GM12878 (cell line): ENCODE data around the gene CES3. TPM values are rescaled to one million over a fixed set of nuclear protein-coding genes. Genes with fewer than 3 reads are reported as not detected.

Source experiments
- ATAC-seq: fragments of 200-7000 bp; cut with Tn5 transposase; 3 replicates; pipeline ENCODE4 v1.9.1; 2020; ENCODE audit warnings: mild to moderate bottlenecking, moderate library complexity
- BruUV-seq: library from RNA; stranded (reverse); fragments of 400-500 nt; replicated peaks from 2 replicates; lab custom pipeline; 2021; lab: Mats Ljungman, UMichigan
- CTCF ChIA-PET: fragments of 300-600 bp; sonication (Branson Sonifier 250); formaldehyde crosslinking; extraction: SDS; loops from one replicate; lab custom pipeline; 2021; ENCODE audit warnings: inconsistent platforms; lab: Yijun Ruan, JAX
- POLR2A ChIA-PET: fragments of 350-600 bp; formaldehyde crosslinking; extraction: SDS; loops from one replicate; lab custom pipeline; 2021; ENCODE audit warnings: inconsistent platforms; lab: Charles Lee
- RAD21 ChIA-PET: fragments of 300-600 bp; sonication (Branson Sonifier 250); formaldehyde crosslinking; loops from one replicate; lab custom pipeline; 2023; ENCODE audit warnings: antibody characterized with exemption; ENCODE audit not compliant: unreplicated experiment; lab: Charles Lee
- SMC1A ChIA-PET: fragments of 300-600 bp; sonication (Branson Sonifier 250); formaldehyde crosslinking; loops from one replicate; lab custom pipeline; 2023; ENCODE audit not compliant: unreplicated experiment, uncharacterized antibody; lab: Charles Lee
- DNase-seq: peaks from one replicate; pipeline ENCODE4 v3.0.0-alpha.2; 2011; ENCODE audit warnings: low read depth, low spot score
- FAIRE-seq: peaks from 3 replicates; lab custom pipeline; 2011; peaks lifted over from hg19 to GRCh38; lab: Jason Lieb, UNC
- H2AFZ ChIP-seq: 2 replicates; pipeline ENCODE4 v1.6.0; 2011; ENCODE audit warnings: low read depth, low read length, control low read depth; ENCODE audit not compliant: control insufficient read depth
- H3K27ac ChIP-seq: 2 replicates; pipeline ENCODE4 v1.5.1; 2011; ENCODE audit warnings: control low read depth; ENCODE audit not compliant: control insufficient read depth, insufficient read depth
- H3K27me3 ChIP-seq, 2 experiments: replicated peaks in 1 of 2; 2 replicates each; pipeline versions ENCODE4 v1.6.0 to v1.6.1; 2011; ENCODE audit warnings: low read length in 1 of 2; ENCODE audit not compliant: control insufficient read depth in 2 of 2, insufficient read depth in 2 of 2
- H3K36me3 ChIP-seq, 2 experiments: 2 replicates each; pipeline ENCODE4 v1.5.1; 2011; ENCODE audit warnings: low read length in 1 of 2; ENCODE audit not compliant: control insufficient read depth in 2 of 2, insufficient read depth in 2 of 2
- H3K4me1 ChIP-seq: 2 replicates; pipeline ENCODE4 v1.6.1; 2011; ENCODE audit warnings: mild to moderate bottlenecking, low read length, moderate library complexity, mixed read lengths; ENCODE audit not compliant: control insufficient read depth, insufficient read depth
- H3K4me2 ChIP-seq: 2 replicates; pipeline ENCODE4 v1.6.0; 2011; ENCODE audit warnings: control low read depth; ENCODE audit not compliant: control insufficient read depth, insufficient read depth
- H3K4me3 ChIP-seq: fragments of 200-600 bp; sonication (generic); 2 replicates; pipeline ENCODE4 v1.5.1; 2016
- H3K79me2 ChIP-seq: 2 replicates; pipeline ENCODE4 v1.6.0; 2011; ENCODE audit warnings: low read length; ENCODE audit not compliant: control insufficient read depth, insufficient read depth
- H3K9ac ChIP-seq: 2 replicates; pipeline ENCODE4 v1.8.0; 2011; ENCODE audit warnings: low read length, control low read depth, mixed read lengths; ENCODE audit not compliant: control insufficient read depth, insufficient read depth
- H3K9me3 ChIP-seq: replicated peaks from 3 replicates; pipeline ENCODE4 v1.5.1; 2011; ENCODE audit warnings: mild to moderate bottlenecking, low read length; ENCODE audit not compliant: control insufficient read depth, insufficient read depth
- H4K20me1 ChIP-seq: 2 replicates; pipeline ENCODE4 v1.6.0; 2011; ENCODE audit not compliant: control insufficient read depth, insufficient read depth
- BCL11A ChIP-seq: IDR thresholded peaks from 2 replicates; pipeline ENCODE4 v1.6.1; 2011; ENCODE audit warnings: low read depth, low read length
- BCL3 ChIP-seq: IDR thresholded peaks from 2 replicates; pipeline ENCODE4 v1.6.1; 2011; ENCODE audit warnings: borderline replicate concordance, low read depth, mild to moderate bottlenecking, moderate library complexity, low read length; ENCODE audit not compliant: insufficient read depth, poor library complexity, severe bottlenecking
- BHLHE40 ChIP-seq, 2 experiments: fragments of 450-650 bp in 1 of 2; IDR thresholded peaks; 2 replicates each; pipeline ENCODE4 v1.6.1; 2011 to 2017; ENCODE audit warnings: low read depth in 2 of 2, borderline replicate concordance in 1 of 2, improper control_type of control experiment in 1 of 2, low read length in 1 of 2, mild to moderate bottlenecking in 1 of 2
- CREB1 ChIP-seq: IDR thresholded peaks from 2 replicates; pipeline ENCODE4 v1.6.1; 2012; ENCODE audit warnings: low read depth, mild to moderate bottlenecking, inconsistent platforms
- GATAD2B ChIP-seq: fragments of 450-650 bp; conservative IDR thresholded peaks from 2 replicates; pipeline ENCODE4 v1.6.1; 2017; ENCODE audit warnings: low read depth, mild to moderate bottlenecking, moderate library complexity
- KDM1A ChIP-seq: fragments of 200-600 bp; sonication (generic); IDR thresholded peaks from 2 replicates; pipeline ENCODE4 v1.6.1; 2016; ENCODE audit warnings: borderline replicate concordance
- MXI1 ChIP-seq: fragments of 150-350 bp; IDR thresholded peaks from 2 replicates; pipeline ENCODE4 v1.6.1; 2011; ENCODE audit warnings: low read depth, mild to moderate bottlenecking, inconsistent platforms, low read length, improper control_type of control experiment
- MYC ChIP-seq: IDR thresholded peaks from 2 replicates; pipeline ENCODE4 v1.6.1; 2011; ENCODE audit warnings: mild to moderate bottlenecking, low read length, moderate library complexity, inconsistent platforms; ENCODE audit not compliant: insufficient read depth, insufficient replicate concordance, insufficient read length, severe bottlenecking
- NFYA ChIP-seq: IDR thresholded peaks from 2 replicates; pipeline ENCODE4 v1.6.1; 2011; ENCODE audit warnings: low read depth, mild to moderate bottlenecking, low read length, improper control_type of control experiment, borderline replicate concordance
- NKRF ChIP-seq: fragments of 450-650 bp; conservative IDR thresholded peaks from 2 replicates; pipeline ENCODE4 v1.6.1; 2017; ENCODE audit warnings: mild to moderate bottlenecking, moderate library complexity
- PBX3 ChIP-seq: IDR thresholded peaks from 2 replicates; pipeline ENCODE4 v1.6.1; 2011; ENCODE audit warnings: mild to moderate bottlenecking, low read depth, low read length, moderate library complexity; ENCODE audit not compliant: insufficient replicate concordance
- PKNOX1 ChIP-seq: fragments of 450-650 bp; IDR thresholded peaks from 2 replicates; pipeline ENCODE4 v1.6.1; 2016; ENCODE audit warnings: mild to moderate bottlenecking
- RB1 ChIP-seq: fragments of 450-650 bp; formaldehyde crosslinking; IDR thresholded peaks from 2 replicates; pipeline ENCODE4 v1.6.1; 2017; ENCODE audit warnings: mild to moderate bottlenecking, borderline replicate concordance
- RUNX3 ChIP-seq: IDR thresholded peaks from 2 replicates; pipeline ENCODE4 v1.6.1; 2012; ENCODE audit warnings: low read length, inconsistent platforms
- SRF ChIP-seq, 2 experiments: IDR thresholded peaks; 2 replicates each; pipeline ENCODE4 v1.6.1; 2011; ENCODE audit warnings: low read depth in 2 of 2, low read length in 2 of 2, mild to moderate bottlenecking in 1 of 2, moderate library complexity in 1 of 2
- TBL1XR1 ChIP-seq: IDR thresholded peaks from 2 replicates; pipeline ENCODE4 v1.6.1; 2012; ENCODE audit warnings: low read depth, low read length, improper control_type of control experiment
- ZNF622 ChIP-seq: fragments of 450-650 bp; IDR thresholded peaks from 2 replicates; pipeline ENCODE4 v1.6.1; 2017; ENCODE audit warnings: mild to moderate bottlenecking, inconsistent platforms
- WGBS: methylation state at CpG from one replicate; pipeline ENCODE4 v1.1.6; 2016; ENCODE audit warnings: low lambda C conversion rate; ENCODE audit not compliant: insufficient replicate concordance, insufficient coverage; ENCODE audit errors: missing lambda C conversion rate; 5-methylcytosine and 5-hydroxymethylcytosine counted together
- in situ Hi-C: fragments of 300-500 bp; cut with MboI; formaldehyde crosslinking; loops from 9 replicates; pipeline ENCODE4 v1.14.3; 2018; ENCODE audit warnings: mixed read lengths
- intact Hi-C: fragments of 100-400 bp; cut with micrococcal nuclease; formaldehyde crosslinking; loops from one replicate; pipeline ENCODE4 v1.14.2; 2022; ENCODE audit not compliant: unreplicated experiment
- polyA plus RNA-seq, 11 experiments: library from polyadenylated mRNA; depleted of rRNA in 4 of 11; unstranded in 6 of 11; stranded (reverse) in 5 of 11; fragments of >200 nt; fragmentation: Nextera tagmentation in 4 of 11; fragmentation: Illumina TruSeq in 1 of 11; extraction: Ambion mirVana in 4 of 11; extraction: Trizol in 1 of 11; gene quantifications; 1 replicate in 1 of 11; 2 replicates in 10 of 11; pipeline versions ENCODE4 v1.2.1 to v1.2.3, GENCODE V29; 2011 to 2016; ENCODE audit warnings: inconsistent platforms in 2 of 11, missing spikeins in 2 of 11, low read depth in 1 of 11
- total RNA-seq, 4 experiments: library from RNA; depleted of rRNA in 3 of 4; stranded (reverse); fragments of >200 nt in 3 of 4; fragmentation: Illumina TruSeq in 1 of 4; extraction: Trizol in 1 of 4; gene quantifications; 2 replicates each; pipeline versions ENCODE4 v1.2.1 to v1.2.3, GENCODE V29; 2013 to 2021

The CES3 gene
- total and polyA plus RNA-seq, 10 of the 15 experiments (the other 5 are each of a cell fraction or from before 2014, with no cell fraction given): 0.09 to 3.1 (median 0.76) TPM

- H2AFZ ChIP-seq: peak overlapping the region; percentile 83
- POLR2A ChIA-PET: no interaction called here
- ATAC-seq (peak; percentile 87), FAIRE-seq (peak; percentile 98), DNase-seq (peak; percentile 72)
- H3K36me3 ChIP-seq: no peaks in the 10 kb centered on the region
- no peaks in the 10 kb centered on the region for H4K20me1 ChIP-seq
- H3K79me2 ChIP-seq: no peaks in the 10 kb centered on the region
- SMC1A ChIA-PET: interaction anchor here (0.6 to 0.7 kb wide), 2 partner anchors 55 to 225 kb away, joined by 3 read pairs; no protein-coding TSS in a partner anchor
- BruUV-seq: no TSS peak
- no peaks in the 10 kb centered on the region for H3K9me3 ChIP-seq
- under 1% methylated on average over 22 of the region's 23 CpGs for WGBS
- no peaks in the 10 kb centered on the region for H3K27me3 ChIP-seq
- H3K27ac ChIP-seq: no peak overlapping the region
- H3K4me1 ChIP-seq: peaks cover 19% of the 10 kb centered on the region
- CTCF ChIA-PET: interaction anchor here (0.5 to 2.2 kb wide), 15 partner anchors 10 to 411 kb away, joined by 3 to 8 read pairs (median 4); no protein-coding TSS in a partner anchor
- RAD21 ChIA-PET: interaction anchor here (0.7 to 1.1 kb wide), 2 partner anchors 13 to 71 kb away, joined by 3 to 6 read pairs; no protein-coding TSS in a partner anchor
- intact Hi-C loops (loop anchor here (1.0 kb wide), 1 partner anchor 52 kb away; no protein-coding TSS in a partner anchor), in situ Hi-C loops (no loop called here)
- H3K9ac ChIP-seq: peak overlapping the region; percentile 31; the same call in 1 of the 2 replicates
- H3K4me3 ChIP-seq: peak overlapping the region; percentile 57; the same call in 1 of the 2 replicates
- peak overlapping the region; percentile 100 for H3K4me2 ChIP-seq
- TF ChIP-seq TBL1XR1 (no peak), RB1 (no peak), NFYA (no peak), CREB1 (no peak), BCL11A (no peak), NKRF (no peak; the same call in 1 of the 2 replicates), SRF (IDR thresholded peaks at IDR 0.05; ENCODE audit: low read depth in 2 of 2, low read length in 2 of 2) (no peak), MXI1 (0 out of 2 replicates have a peak, but pooled peaks have one; percentile 35), PKNOX1 (no peak), MYC (no peak), PBX3 (no peak), BCL3 (no peak), BHLHE40 (IDR thresholded peaks at IDR 0.05; ENCODE audit: borderline replicate concordance in 1 of 2, low read depth in 2 of 2, low read length in 1 of 2) (peak; percentile 18 to 65; a peak in 2 of 4 replicates), RUNX3 (peak; percentile 14; the same call in 1 of the 2 replicates), GATAD2B (no peak), KDM1A (no peak), ZNF622 (no peak)
Measured at GRCh38 chr16:66947302-66948065, 13.6 kb upstream of the CES3 start.
